GM23338 (cell line): ENCODE data around the gene PGAM5. TPM values are rescaled to one million over a fixed set of nuclear protein-coding genes. Genes with fewer than 3 reads are reported as not detected.

Source experiments
- ATAC-seq: fragments of 200-7000 bp; cut with Tn5 transposase; 3 replicates; pipeline ENCODE4 v1.9.1; 2020
- DNase-seq: peaks from one replicate; pipeline ENCODE4 v3.0.0-alpha.2; 2015; ENCODE audit warnings: low spot score
- H2AFZ ChIP-seq: fragments of 200-600 bp; sonication (generic); 2 replicates; pipeline ENCODE4 v1.8.0; 2016; ENCODE audit warnings: antibody characterized with exemption, mild to moderate bottlenecking, moderate library complexity
- H3F3A ChIP-seq: fragments of 200-600 bp; sonication (generic); replicated peaks from 2 replicates; pipeline ENCODE4 v1.8.0; 2017; ENCODE audit warnings: antibody characterized with exemption, mixed run types, low read depth
- H3K27ac ChIP-seq: fragments of 200-600 bp; sonication (generic); 2 replicates; pipeline ENCODE4 v1.6.1; 2016; ENCODE audit warnings: low read depth
- H3K27me3 ChIP-seq: fragments of 200-600 bp; sonication (generic); 2 replicates; pipeline ENCODE4 v1.8.0; 2016; ENCODE audit warnings: mild to moderate bottlenecking, mixed run types, moderate library complexity; ENCODE audit not compliant: insufficient read depth
- H3K36me3 ChIP-seq: fragments of 200-600 bp; sonication (generic); 2 replicates; pipeline ENCODE4 v1.8.0; 2016; ENCODE audit warnings: mild to moderate bottlenecking; ENCODE audit not compliant: insufficient read depth
- H3K4me1 ChIP-seq: fragments of 200-600 bp; sonication (generic); 2 replicates; pipeline ENCODE4 v1.8.0; 2016; ENCODE audit warnings: mild to moderate bottlenecking, moderate library complexity; ENCODE audit not compliant: insufficient read depth
- H3K4me2 ChIP-seq: fragments of 200-600 bp; sonication (generic); 2 replicates; pipeline ENCODE4 v1.7.1; 2017; ENCODE audit warnings: mixed run types
- H3K4me3 ChIP-seq: fragments of 200-600 bp; sonication (generic); 2 replicates; pipeline ENCODE4 v1.6.1; 2016; ENCODE audit warnings: mixed run types
- H3K79me2 ChIP-seq: fragments of 200-600 bp; sonication (generic); replicated peaks from 2 replicates; pipeline ENCODE4 v1.8.0; 2017; ENCODE audit warnings: mild to moderate bottlenecking; ENCODE audit not compliant: insufficient read depth
- H3K9me2 ChIP-seq: fragments of 200-600 bp; sonication (generic); 2 replicates; pipeline ENCODE4 v1.8.0; 2017; ENCODE audit not compliant: insufficient read depth
- H4K20me1 ChIP-seq: fragments of 200-600 bp; sonication (generic); replicated peaks from 2 replicates; pipeline ENCODE4 v1.8.0; 2017; ENCODE audit warnings: mild to moderate bottlenecking; ENCODE audit not compliant: insufficient read depth
- H3K27ac Mint-ChIP-seq: 2 replicates; pipeline ENCODE4 v1.8.0; 2020; ENCODE audit warnings: inconsistent platforms, mild to moderate bottlenecking, moderate library complexity, mixed read lengths
- H3K27me3 Mint-ChIP-seq: 3 replicates; pipeline ENCODE4 v1.8.0; 2022; ENCODE audit warnings: low read depth, mild to moderate bottlenecking, moderate library complexity, mixed read lengths, inconsistent platforms; ENCODE audit not compliant: insufficient read depth, poor library complexity
- H3K36me3 Mint-ChIP-seq: 3 replicates; pipeline ENCODE4 v1.8.0; 2021; ENCODE audit warnings: low read depth, mild to moderate bottlenecking, inconsistent platforms, moderate library complexity, mixed read lengths
- H3K4me1 Mint-ChIP-seq: 3 replicates; pipeline ENCODE4 v1.8.0; 2020; ENCODE audit warnings: mild to moderate bottlenecking, inconsistent platforms, mixed read lengths
- H3K4me3 Mint-ChIP-seq: 3 replicates; pipeline ENCODE4 v1.8.0; 2021; ENCODE audit warnings: moderate library complexity, mild to moderate bottlenecking, inconsistent platforms, mixed read lengths
- H3K9me3 Mint-ChIP-seq: 3 replicates; pipeline ENCODE4 v1.8.0; 2020; ENCODE audit warnings: moderate library complexity, mild to moderate bottlenecking, inconsistent platforms, mixed read lengths
- CREB1 ChIP-seq: fragments of 250-450 bp; sonication (Bioruptor Pico); IDR thresholded peaks from 2 replicates; pipeline ENCODE4 v1.5.0; 2020; ENCODE audit warnings: low read depth, mild to moderate bottlenecking, moderate library complexity
- EZH2phosphoT487 ChIP-seq: fragments of 200-600 bp; sonication (generic); IDR thresholded peaks from one replicate; pipeline ENCODE4 v1.8.1; 2018; ENCODE audit warnings: antibody characterized with exemption; ENCODE audit not compliant: unreplicated experiment
- JUNB ChIP-seq: IDR thresholded peaks from one replicate; pipeline ENCODE4 v1.6.1; 2016; ENCODE audit warnings: antibody characterized with exemption; ENCODE audit not compliant: unreplicated experiment
- NANOG ChIP-seq: IDR thresholded peaks from 2 replicates; pipeline ENCODE4 v1.6.1; 2016; ENCODE audit warnings: antibody characterized with exemption, borderline replicate concordance
- POLR2AphosphoS5 ChIP-seq: IDR thresholded peaks from 2 replicates; pipeline ENCODE4 v1.6.1; 2016; ENCODE audit warnings: antibody characterized with exemption, low read depth
- STAT1 ChIP-seq: IDR thresholded peaks from one replicate; pipeline ENCODE4 v1.6.1; 2016; ENCODE audit warnings: antibody characterized with exemption; ENCODE audit not compliant: unreplicated experiment
- polyA plus RNA-seq: library from polyadenylated mRNA; unstranded; fragments of >200 nt; fragmentation: Nextera tagmentation; extraction: Ambion mirVana; gene quantifications from 2 replicates; pipeline ENCODE4 v1.2.1, GENCODE V29; 2016
- total RNA-seq: library from RNA; depleted of rRNA; stranded (reverse); fragments of >200 nt; shearing (Covaris generic); gene quantifications from 2 replicates; pipeline ENCODE4 v1.2.3, GENCODE V29; 2014
- TF ChIP-seq, protein P1 (sequence below): fragments of 250-450 bp; sonication (Bioruptor Pico); IDR thresholded peaks from 2 replicates; pipeline ENCODE4 v1.5.0; 2020; ENCODE audit warnings: mild to moderate bottlenecking, moderate library complexity
- TF ChIP-seq, protein P2 (sequence below), 2 experiments: fragments of 200-600 bp in 1 of 2; sonication (generic) in 1 of 2; conservative IDR thresholded peaks; 2 replicates each; pipeline versions ENCODE4 v1.5.1 to v1.6.1; 2016 to 2017; ENCODE audit warnings: antibody characterized with exemption in 2 of 2, low read depth in 2 of 2, mild to moderate bottlenecking in 2 of 2, moderate library complexity in 1 of 2
- TF ChIP-seq, protein P3 (sequence below): IDR thresholded peaks from one replicate; pipeline ENCODE4 v1.6.1; 2018; ENCODE audit warnings: antibody characterized with exemption; ENCODE audit not compliant: unreplicated experiment

The PGAM5 gene
- total and polyA plus RNA-seq, 2 experiments from 2014 or later: 31.1 to 108 TPM

DNA sequence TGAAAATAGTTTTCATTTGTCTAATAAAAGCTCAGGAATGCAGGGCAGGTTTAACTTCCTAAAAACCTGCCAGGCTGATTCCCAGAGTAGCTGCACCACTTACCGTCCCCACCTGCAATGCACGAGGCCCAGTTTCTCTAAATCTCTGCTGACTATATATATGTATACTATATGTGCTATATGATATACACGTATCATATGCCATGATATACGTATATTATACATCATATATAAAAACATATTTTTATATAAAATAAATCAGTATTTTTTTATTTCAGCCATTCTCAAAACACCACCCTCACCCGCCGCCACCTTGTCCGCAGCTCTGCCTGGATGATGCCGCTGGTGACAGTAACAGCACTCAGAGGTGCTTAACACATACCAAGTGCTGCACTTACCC lies 48.7 kb downstream of the PGAM5 start (continued):
- TF ChIP-seq, protein P1, sequence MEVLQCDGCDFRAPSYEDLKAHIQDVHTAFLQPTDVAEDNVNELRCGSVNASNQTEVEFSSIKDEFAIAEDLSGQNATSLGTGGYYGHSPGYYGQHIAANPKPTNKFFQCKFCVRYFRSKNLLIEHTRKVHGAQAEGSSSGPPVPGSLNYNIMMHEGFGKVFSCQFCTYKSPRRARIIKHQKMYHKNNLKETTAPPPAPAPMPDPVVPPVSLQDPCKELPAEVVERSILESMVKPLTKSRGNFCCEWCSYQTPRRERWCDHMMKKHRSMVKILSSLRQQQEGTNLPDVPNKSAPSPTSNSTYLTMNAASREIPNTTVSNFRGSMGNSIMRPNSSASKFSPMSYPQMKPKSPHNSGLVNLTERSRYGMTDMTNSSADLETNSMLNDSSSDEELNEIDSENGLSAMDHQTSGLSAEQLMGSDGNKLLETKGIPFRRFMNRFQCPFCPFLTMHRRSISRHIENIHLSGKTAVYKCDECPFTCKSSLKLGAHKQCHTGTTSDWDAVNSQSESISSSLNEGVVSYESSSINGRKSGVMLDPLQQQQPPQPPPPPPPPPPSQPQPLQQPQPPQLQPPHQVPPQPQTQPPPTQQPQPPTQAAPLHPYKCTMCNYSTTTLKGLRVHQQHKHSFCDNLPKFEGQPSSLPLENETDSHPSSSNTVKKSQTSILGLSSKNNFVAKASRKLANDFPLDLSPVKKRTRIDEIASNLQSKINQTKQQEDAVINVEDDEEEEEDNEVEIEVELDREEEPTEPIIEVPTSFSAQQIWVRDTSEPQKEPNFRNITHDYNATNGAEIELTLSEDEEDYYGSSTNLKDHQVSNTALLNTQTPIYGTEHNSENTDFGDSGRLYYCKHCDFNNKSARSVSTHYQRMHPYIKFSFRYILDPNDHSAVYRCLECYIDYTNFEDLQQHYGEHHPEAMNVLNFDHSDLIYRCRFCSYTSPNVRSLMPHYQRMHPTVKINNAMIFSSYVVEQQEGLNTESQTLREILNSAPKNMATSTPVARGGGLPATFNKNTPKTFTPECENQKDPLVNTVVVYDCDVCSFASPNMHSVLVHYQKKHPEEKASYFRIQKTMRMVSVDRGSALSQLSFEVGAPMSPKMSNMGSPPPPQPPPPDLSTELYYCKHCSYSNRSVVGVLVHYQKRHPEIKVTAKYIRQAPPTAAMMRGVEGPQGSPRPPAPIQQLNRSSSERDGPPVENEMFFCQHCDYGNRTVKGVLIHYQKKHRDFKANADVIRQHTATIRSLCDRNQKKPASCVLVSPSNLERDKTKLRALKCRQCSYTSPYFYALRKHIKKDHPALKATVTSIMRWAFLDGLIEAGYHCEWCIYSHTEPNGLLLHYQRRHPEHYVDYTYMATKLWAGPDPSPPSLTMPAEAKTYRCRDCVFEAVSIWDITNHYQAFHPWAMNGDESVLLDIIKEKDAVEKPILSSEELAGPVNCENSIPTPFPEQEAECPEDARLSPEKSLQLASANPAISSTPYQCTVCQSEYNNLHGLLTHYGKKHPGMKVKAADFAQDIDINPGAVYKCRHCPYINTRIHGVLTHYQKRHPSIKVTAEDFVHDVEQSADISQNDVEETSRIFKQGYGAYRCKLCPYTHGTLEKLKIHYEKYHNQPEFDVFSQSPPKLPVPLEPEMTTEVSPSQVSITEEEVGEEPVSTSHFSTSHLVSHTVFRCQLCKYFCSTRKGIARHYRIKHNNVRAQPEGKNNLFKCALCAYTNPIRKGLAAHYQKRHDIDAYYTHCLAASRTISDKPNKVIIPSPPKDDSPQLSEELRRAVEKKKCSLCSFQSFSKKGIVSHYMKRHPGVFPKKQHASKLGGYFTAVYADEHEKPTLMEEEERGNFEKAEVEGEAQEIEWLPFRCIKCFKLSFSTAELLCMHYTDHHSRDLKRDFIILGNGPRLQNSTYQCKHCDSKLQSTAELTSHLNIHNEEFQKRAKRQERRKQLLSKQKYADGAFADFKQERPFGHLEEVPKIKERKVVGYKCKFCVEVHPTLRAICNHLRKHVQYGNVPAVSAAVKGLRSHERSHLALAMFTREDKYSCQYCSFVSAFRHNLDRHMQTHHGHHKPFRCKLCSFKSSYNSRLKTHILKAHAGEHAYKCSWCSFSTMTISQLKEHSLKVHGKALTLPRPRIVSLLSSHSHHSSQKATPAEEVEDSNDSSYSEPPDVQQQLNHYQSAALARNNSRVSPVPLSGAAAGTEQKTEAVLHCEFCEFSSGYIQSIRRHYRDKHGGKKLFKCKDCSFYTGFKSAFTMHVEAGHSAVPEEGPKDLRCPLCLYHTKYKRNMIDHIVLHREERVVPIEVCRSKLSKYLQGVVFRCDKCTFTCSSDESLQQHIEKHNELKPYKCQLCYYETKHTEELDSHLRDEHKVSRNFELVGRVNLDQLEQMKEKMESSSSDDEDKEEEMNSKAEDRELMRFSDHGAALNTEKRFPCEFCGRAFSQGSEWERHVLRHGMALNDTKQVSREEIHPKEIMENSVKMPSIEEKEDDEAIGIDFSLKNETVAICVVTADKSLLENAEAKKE (CRISPR knock-in tag): no peak
- TF ChIP-seq, protein P2, sequence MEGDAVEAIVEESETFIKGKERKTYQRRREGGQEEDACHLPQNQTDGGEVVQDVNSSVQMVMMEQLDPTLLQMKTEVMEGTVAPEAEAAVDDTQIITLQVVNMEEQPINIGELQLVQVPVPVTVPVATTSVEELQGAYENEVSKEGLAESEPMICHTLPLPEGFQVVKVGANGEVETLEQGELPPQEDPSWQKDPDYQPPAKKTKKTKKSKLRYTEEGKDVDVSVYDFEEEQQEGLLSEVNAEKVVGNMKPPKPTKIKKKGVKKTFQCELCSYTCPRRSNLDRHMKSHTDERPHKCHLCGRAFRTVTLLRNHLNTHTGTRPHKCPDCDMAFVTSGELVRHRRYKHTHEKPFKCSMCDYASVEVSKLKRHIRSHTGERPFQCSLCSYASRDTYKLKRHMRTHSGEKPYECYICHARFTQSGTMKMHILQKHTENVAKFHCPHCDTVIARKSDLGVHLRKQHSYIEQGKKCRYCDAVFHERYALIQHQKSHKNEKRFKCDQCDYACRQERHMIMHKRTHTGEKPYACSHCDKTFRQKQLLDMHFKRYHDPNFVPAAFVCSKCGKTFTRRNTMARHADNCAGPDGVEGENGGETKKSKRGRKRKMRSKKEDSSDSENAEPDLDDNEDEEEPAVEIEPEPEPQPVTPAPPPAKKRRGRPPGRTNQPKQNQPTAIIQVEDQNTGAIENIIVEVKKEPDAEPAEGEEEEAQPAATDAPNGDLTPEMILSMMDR (conservative IDR thresholded peaks at IDR 0.05; ENCODE audit: low read depth in 2 of 2): no peak
- no peak for TF ChIP-seq JUNB

DNA sequence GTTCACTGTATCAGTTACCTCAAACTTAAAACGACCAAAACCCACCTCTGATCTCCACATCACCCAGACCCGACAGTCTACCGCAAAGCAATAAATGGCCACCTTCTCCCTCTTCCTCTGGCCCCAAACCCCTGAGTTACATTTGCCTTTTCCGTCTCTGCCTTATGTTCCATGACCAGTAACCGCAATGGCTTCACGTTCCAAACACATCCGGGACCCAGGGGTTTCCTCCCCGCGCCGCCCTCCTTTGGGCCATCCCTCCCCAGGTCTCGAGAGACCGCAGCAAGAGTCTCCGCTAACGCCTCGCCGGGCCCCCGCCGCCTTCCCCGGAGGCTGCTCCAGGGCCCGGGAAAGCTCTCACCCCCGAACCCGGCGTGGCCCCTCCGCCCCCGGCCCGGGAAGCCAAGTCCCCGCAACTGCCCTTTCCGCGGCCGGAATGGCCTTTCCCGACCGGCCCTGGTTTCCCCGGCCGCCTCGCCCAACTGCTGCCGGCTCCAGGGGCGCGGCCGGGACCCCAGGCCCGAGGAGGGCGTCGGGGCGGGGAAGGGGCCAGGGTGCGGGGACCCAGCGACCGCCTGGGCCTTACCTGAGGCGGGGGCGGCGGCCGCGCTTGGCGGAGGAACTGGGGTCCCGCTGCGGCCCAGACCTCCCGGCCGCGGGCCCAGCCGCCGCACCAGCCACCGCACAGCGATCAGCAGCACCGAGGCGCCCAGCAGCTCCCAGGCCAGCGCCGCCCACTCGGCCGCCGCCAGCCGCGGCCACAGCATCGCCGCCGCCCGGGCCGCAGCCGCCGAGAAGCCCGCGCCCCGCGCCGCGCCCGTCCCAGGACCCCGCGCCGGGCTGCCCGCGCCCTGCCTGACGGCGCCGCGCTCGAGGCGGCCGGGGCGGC lies 50.6 kb downstream of the PGAM5 start, which contains the start of gene ANKLE2:
Gene ANKLE2 (minus strand): TSS at position 801 of the 889 bp plus-strand sequence. CDS start 34 bp downstream, at position 767.
- ATAC-seq: peak; percentile 18
- TF ChIP-seq NANOG (no peak), JUNB (no peak), POLR2AphosphoS5 (no peak), CREB1 (CRISPR knock-in tag) (no peak), STAT1 (no peak), EZH2phosphoT487 (no peak)
- TF ChIP-seq, protein P2 (conservative IDR thresholded peaks at IDR 0.05; ENCODE audit: low read depth in 2 of 2): no peak
- TF ChIP-seq, protein P3, sequence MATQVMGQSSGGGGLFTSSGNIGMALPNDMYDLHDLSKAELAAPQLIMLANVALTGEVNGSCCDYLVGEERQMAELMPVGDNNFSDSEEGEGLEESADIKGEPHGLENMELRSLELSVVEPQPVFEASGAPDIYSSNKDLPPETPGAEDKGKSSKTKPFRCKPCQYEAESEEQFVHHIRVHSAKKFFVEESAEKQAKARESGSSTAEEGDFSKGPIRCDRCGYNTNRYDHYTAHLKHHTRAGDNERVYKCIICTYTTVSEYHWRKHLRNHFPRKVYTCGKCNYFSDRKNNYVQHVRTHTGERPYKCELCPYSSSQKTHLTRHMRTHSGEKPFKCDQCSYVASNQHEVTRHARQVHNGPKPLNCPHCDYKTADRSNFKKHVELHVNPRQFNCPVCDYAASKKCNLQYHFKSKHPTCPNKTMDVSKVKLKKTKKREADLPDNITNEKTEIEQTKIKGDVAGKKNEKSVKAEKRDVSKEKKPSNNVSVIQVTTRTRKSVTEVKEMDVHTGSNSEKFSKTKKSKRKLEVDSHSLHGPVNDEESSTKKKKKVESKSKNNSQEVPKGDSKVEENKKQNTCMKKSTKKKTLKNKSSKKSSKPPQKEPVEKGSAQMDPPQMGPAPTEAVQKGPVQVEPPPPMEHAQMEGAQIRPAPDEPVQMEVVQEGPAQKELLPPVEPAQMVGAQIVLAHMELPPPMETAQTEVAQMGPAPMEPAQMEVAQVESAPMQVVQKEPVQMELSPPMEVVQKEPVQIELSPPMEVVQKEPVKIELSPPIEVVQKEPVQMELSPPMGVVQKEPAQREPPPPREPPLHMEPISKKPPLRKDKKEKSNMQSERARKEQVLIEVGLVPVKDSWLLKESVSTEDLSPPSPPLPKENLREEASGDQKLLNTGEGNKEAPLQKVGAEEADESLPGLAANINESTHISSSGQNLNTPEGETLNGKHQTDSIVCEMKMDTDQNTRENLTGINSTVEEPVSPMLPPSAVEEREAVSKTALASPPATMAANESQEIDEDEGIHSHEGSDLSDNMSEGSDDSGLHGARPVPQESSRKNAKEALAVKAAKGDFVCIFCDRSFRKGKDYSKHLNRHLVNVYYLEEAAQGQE: no peak

More for the DNA sequence above, 50.6 kb downstream of the PGAM5 start, which contains the start of gene ANKLE2:
- H3F3A ChIP-seq: peaks cover 16% of the 10 kb centered on the region
- H3K9me2 ChIP-seq: no peaks in the 10 kb centered on the region
- H3K36me3 ChIP-seq: no peaks in the 10 kb centered on the region
- H3K36me3 Mint-ChIP-seq: peaks cover 34% of the 10 kb centered on the region
- peaks cover 57% of the 10 kb centered on the region for H3K79me2 ChIP-seq
- H4K20me1 ChIP-seq: peaks cover 37% of the 10 kb centered on the region
- DNase-seq: peak; percentile 50
- peaks cover 9% of the 10 kb centered on the region for H3K4me1 Mint-ChIP-seq
- peak within 1 kb of the TSS; percentile 99 for H3K4me3 Mint-ChIP-seq
- no peaks in the 10 kb centered on the region for H3K9me3 Mint-ChIP-seq
- peak within 1 kb of the TSS; percentile 96 for H3K27ac ChIP-seq
- H2AFZ ChIP-seq: peak within 1 kb of the TSS; percentile 97
- H3K4me1 ChIP-seq: peaks cover 9% of the 10 kb centered on the region; the same call in 1 of the 2 replicates
- peak within 1 kb of the TSS; percentile 96 for H3K27ac Mint-ChIP-seq
- peak within 1 kb of the TSS; percentile 100 for H3K4me2 ChIP-seq
- H3K27me3 ChIP-seq: no peaks in the 10 kb centered on the region
- H3K27me3 Mint-ChIP-seq: peaks cover 13% of the 10 kb centered on the region
- H3K4me3 ChIP-seq: peak within 1 kb of the TSS; percentile 95
